ENCODE results near the gene ADD3. TPM values are rescaled to one million over a fixed set of nuclear protein-coding genes. Genes with fewer than 3 reads are reported as not detected.
A peak's percentile ranks its signal among the peaks of the same experiment; 100 is the strongest.

Gene ADD3
- total and polyA plus RNA-seq, 2 of the 13 experiments (the other 11 are each of a cell fraction or from before 2014, with no cell fraction given) = 44.7 to 57.5 TPM

DNA sequence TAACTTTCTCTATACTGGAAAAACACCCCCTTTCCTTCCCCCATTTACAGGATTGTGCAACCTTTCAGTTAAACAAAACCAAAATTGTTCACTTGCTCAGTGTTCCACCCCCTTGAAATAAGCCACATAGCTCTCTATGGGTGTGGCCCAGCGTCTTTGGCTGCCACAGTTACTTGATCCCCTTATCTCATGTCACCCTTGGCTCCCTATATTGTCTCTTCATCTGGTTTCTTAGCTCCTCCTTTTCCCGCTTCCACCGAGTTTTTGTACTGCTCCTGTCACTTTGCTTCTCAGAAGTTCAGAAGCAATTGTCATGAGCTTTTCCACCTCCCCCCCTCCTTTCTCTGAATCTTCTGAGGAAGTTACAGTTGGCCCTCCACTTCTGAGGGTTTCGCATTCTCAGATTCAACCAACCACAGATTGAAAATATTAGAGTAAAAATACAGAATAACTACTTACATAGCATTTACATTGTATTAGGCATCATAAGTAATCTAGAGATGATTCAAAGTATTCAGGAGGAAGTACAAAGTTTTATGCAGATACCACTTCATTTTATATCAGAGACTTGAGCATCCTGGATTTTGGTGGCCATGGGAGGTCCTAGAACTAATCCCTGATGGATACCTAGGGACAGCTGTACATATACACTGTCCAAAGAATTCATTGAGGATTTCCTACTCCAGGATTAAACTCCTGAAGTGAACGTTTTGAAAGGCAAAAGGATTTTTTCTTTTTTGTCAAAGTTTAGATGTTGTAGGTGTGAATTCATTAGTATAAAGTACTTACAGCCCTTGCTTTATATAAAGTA lies 60.4 kb downstream of the ADD3 start (continued):
- no peak for TF ChIP-seq ZBTB3 (CRISPR knock-in tag; IDR thresholded peaks at IDR 0.05; ENCODE audit: borderline replicate concordance, low read depth)
- TF ChIP-seq KDM1A (CRISPR knock-in tag; IDR thresholded peaks at IDR 0.05) = no peak
- no peak for TF ChIP-seq POLR2G (IDR thresholded peaks at IDR 0.05; ENCODE audit: low read depth, low read length)
- no peak for TF ChIP-seq ZNF256 (CRISPR knock-in tag; conservative IDR thresholded peaks at IDR 0.05)
- TF ChIP-seq KDM4B (CRISPR knock-in tag; IDR thresholded peaks at IDR 0.05) = no peak
- TF ChIP-seq ZNF569 (CRISPR knock-in tag; IDR thresholded peaks at IDR 0.05; ENCODE audit: borderline replicate concordance) = no peak
- no peak for TF ChIP-seq CREM (IDR thresholded peaks at IDR 0.05)
- TF ChIP-seq CREM (CRISPR knock-in tag; IDR thresholded peaks at IDR 0.05) = no peak
- TF ChIP-seq SRY (CRISPR knock-in tag; IDR thresholded peaks at IDR 0.05) = no peak
- TF ChIP-seq CEBPG (CRISPR knock-in tag; IDR thresholded peaks at IDR 0.05) = peak; percentile 69
- TF ChIP-seq, protein P1, sequence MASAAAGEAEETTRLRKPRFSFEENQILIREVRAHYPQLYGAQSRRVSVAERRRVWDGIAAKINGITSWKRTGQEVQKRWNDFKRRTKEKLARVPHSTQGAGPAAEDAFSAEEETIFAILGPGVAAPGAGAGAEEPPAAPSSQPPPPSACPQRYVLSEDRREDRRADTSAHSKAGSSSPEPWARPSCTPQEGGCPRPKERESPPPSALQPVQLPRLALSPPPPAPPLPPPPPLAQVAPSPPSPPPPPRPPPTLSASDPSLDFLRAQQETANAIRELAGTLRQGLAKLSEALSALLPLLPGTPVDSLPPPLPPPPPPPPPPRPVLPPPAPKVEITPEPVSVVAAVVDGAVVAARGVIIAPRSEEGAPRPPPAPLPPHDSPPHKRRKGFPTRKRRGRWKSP (CRISPR knock-in tag; IDR thresholded peaks at IDR 0.05) = no peak
- TF ChIP-seq ZNF674 (CRISPR knock-in tag; IDR thresholded peaks at IDR 0.05; ENCODE audit: low read depth) = no peak
- no peak for TF ChIP-seq AHR (CRISPR knock-in tag; IDR thresholded peaks at IDR 0.05)
- TF ChIP-seq ZNF224 (CRISPR knock-in tag; IDR thresholded peaks at IDR 0.05) = no peak
- TF ChIP-seq, protein P2, sequence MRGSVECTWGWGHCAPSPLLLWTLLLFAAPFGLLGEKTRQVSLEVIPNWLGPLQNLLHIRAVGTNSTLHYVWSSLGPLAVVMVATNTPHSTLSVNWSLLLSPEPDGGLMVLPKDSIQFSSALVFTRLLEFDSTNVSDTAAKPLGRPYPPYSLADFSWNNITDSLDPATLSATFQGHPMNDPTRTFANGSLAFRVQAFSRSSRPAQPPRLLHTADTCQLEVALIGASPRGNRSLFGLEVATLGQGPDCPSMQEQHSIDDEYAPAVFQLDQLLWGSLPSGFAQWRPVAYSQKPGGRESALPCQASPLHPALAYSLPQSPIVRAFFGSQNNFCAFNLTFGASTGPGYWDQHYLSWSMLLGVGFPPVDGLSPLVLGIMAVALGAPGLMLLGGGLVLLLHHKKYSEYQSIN (CRISPR knock-in tag; IDR thresholded peaks at IDR 0.05; ENCODE audit: borderline replicate concordance) = no peak
- TF ChIP-seq ZNF121 (CRISPR knock-in tag; IDR thresholded peaks at IDR 0.05) = no peak
- no peak for TF ChIP-seq IKZF1 (IDR thresholded peaks at IDR 0.05)
- TF ChIP-seq ZNF777 (CRISPR knock-in tag; IDR thresholded peaks at IDR 0.05) = no peak
- TF ChIP-seq RNF2 (conservative IDR thresholded peaks at IDR 0.05; ENCODE audit: low read depth) = no peak
- TF ChIP-seq BRCA1 (CRISPR knock-in tag; IDR thresholded peaks at IDR 0.05) = no peak
- TF ChIP-seq GTF3A (CRISPR knock-in tag; conservative IDR thresholded peaks at IDR 0.05) = no peak
- TF ChIP-seq ZNF616 (CRISPR knock-in tag; IDR thresholded peaks at IDR 0.05; ENCODE audit: low read depth) = no peak
- no peak for TF ChIP-seq NPAS2 (CRISPR knock-in tag; IDR thresholded peaks at IDR 0.05; ENCODE audit: borderline replicate concordance)

All from HepG2 (cell line).